Embryonic facial prominence (tissue), 1 donor: ENCODE measurements around the gene FHOD1.

Experiments
- DNase-seq: peaks from one replicate; pipeline ENCODE4 v3.0.0-alpha.2; 2016; ENCODE audit errors: extremely low spot score

Gene FHOD1

GRCh38 chr16:67277294-67277998 is 30.2 kb upstream of the FHOD1 start:
- DNase-seq = no peak

- DNase-seq = no peak
These were observed 28.0 kb upstream of the FHOD1 start for GRCh38 chr16:67275321-67275720.

DNA sequence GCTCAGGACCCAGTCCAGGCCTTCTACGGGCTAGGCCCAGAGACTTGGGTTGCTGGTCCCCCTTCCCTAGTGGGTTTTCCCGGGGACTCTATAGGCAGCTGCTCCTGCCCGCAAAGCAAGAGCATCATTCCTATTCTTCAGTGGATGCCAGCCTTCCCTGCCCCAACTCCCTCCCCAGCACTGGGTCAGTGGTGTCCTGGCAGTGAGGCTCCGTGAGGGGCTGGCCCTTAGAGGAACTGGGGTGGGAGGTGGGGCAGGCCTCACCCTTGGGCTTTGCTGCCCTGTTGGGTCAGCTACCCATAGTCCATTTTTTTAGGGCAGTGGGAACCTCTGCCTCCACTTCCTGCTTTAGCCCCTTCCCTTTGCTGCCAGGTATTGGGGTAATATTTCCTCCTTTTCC is 24.2 kb upstream of the FHOD1 start:
- no peak for DNase-seq

DNA sequence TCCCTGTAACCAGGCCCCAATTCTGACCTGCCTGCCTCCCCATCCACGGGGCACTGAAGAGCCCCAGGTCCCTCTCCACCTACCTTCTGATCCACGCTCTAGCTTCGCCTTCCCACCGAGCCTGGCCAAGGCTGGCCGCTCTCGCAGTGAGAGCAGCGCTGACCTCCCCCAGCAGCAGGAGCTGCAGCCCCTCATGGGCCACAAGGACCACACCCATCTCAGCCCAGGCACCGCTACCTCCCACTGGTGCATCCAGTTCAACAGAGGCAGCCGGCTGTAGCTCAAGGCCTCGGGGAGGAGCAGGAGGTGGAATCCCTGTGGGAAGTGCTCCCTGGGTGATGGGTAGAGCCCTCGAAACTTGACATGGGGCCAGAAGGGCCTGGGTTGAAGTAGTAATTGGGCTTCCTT is 23.7 kb upstream of the FHOD1 start:
- DNase-seq = no peak

GRCh38 chr16:67269766-67270165 is 22.5 kb upstream of the FHOD1 start:
- no peak for DNase-seq

GRCh38 chr16:67268136-67268579 is 20.9 kb upstream of the FHOD1 start:
- no peak for DNase-seq

DNA sequence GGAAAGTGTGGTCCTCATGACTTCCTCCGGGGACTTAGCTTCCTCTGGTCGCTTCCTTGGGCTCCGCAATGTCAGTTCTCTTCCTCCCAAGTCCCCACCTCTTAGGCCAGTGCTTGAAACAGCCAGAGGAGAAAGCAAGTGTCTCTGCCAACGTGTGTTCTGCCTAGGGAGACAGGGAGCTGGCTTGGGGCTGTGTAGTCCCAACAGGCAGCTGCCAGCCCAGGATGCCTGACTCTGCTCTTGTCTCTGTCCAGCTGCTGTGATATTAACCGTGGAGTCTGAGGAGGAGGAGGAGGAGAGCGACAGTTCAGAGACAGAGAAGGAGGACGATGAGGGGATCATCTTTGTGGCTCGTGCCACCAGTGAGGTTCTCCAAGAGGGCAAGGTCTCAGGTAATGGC is 18.6 kb upstream of the FHOD1 start:
- DNase-seq = no peak

DNA sequence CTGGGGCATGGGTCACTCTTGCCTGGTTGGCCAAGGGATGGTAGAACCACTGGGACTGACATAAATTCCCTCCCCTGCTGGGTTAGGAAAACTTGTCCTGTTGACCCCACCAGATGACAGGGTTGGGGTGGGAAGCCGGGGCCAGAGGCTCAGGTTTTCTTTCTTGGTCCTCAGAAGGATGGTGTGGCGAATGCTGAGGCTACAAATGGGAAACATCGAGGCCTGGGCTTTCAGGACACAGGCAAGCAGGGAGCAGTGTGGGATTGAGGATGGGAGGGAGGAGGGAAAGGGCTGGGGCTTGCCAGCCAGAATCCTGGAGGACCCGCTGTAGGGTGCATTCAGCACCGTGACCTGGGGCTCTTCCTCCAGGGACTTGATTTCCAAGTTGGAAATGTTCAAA is 17.6 kb upstream of the FHOD1 start:
- no peak for DNase-seq

DNA sequence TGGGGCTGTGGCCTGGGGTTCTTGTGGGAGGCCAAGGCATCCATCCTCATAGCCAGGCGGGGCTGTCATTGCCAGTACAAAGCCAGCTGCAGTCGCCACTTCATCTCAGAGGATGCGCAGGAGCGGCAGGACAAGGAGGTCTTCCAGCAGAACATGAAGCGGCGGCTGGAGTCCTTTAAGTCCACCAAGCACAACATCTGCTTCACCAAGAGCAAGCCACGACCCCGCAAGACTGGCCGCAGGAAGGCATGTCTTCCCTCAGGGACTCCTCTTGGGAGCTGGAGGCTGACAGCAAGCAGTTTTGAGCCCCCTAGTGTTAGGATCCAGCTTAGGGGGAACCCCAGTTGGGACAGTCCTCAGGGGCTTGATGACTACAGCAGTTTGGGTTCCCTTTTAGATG is 17.0 kb upstream of the FHOD1 start:
- DNase-seq = no peak

GRCh38 chr16:67263201-67263600 is 15.9 kb upstream of the FHOD1 start:
- no peak for DNase-seq

GRCh38 chr16:67260426-67261063 is 13.3 kb upstream of the FHOD1 start:
- no peak for DNase-seq

- DNase-seq = no peak
These were observed 12.4 kb upstream of the FHOD1 start for GRCh38 chr16:67259705-67260104.

DNA sequence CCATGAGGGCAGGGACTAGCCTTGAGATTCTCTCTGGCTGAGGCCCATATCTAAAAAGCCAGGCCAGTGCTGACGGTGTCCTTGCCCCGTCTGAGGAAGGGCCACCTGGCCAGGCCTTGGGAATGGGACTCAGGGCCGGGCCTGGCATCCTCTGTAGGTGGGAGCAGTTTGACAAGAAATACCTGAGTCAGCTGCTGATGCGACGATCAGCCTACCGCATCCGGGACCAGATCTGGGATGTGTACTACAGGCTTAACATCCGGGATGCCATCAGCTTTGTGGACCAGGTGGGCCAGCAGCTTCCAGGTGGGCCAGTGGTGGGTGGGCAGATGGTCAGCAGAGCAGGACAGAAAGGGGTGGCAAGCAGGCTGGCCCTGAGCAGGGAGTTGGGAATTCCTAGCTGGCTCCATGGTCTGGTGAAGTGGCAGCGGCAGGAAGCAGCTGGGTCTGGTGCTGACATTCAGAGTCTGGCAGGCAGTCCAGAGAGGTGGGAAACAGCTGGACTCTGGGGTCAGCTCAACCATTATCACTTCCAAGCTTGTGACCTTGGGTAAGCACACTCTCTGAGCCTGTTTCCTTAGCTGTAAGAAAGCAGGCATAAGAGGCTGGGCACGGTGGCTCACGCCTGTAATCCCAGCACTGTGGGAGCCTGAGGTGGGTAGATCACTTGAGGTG is 11.0 kb upstream of the FHOD1 start:
- no peak for DNase-seq

DNA sequence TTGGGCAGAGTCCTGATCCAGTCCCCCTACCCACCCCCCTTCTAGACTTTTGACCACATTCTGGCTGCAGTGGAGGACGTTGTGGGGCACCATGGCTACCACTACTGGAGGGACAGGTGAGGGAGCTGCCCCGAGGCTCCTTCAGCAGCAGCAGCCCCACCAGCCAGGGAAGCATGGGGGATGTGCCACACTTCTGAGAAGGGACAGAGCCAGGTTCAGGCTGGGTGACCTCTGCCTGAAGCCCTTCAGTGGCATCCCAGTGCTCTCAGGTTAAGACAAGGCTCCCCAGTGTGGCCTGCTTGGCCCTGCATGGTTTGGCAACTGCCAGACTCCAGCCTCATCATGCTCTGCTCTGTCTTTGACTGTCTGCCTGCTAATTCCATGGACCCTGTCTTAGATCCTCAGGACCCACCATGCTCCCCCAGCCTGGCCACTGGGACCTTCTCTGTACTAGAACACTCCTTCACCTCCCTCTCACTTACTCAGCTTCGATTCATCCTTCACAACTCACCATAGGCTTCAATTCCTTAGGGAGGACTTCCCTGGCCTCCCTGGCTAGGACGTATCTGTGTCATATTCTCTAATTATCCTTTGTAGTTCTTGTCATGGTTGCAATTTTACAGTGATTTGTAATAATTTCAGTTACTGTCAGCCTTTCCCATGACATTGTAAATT is 10.3 kb upstream of the FHOD1 start:
- DNase-seq = no peak

- no peak for DNase-seq
These were observed 9.5 kb upstream of the FHOD1 start for GRCh38 chr16:67256701-67257230.

- DNase-seq = no peak
These were observed 8.4 kb upstream of the FHOD1 start for GRCh38 chr16:67255553-67256221.

DNA sequence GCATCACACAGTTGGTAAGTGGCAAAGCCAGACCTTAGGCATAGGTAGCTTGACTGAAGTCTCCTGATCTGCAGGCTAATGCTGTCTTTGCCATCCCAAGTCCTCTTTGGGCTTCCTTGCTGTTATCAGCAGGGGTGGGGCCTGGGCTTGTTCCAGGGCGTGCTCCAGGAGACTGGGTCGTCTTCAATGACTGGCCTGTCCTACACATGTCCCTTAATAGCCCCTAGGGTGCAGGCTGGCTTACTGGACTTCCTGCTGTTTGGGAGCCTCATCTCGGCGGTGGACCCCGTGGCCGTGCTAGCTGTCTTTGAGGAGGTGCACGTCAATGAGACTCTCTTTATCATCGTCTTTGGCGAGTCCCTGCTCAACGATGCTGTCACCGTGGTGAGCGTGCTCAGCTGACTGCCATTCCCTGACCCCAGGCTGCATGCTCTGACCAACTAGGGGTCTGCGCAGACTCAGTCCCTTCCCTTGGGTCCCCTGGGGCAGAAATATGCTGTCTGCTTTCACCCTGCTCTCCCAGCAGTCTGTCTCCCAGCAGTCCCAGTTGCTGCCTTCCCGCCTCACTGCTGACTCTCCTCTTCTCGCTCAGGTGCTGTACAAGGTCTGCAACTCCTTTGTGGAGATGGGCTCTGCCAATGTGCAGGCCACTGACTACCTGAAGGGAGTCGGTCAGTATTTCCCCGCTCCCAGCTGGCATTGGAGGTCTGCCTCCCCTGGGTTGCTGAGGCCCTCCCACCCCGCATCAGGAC is 7.7 kb upstream of the FHOD1 start:
- DNase-seq = no peak

DNA sequence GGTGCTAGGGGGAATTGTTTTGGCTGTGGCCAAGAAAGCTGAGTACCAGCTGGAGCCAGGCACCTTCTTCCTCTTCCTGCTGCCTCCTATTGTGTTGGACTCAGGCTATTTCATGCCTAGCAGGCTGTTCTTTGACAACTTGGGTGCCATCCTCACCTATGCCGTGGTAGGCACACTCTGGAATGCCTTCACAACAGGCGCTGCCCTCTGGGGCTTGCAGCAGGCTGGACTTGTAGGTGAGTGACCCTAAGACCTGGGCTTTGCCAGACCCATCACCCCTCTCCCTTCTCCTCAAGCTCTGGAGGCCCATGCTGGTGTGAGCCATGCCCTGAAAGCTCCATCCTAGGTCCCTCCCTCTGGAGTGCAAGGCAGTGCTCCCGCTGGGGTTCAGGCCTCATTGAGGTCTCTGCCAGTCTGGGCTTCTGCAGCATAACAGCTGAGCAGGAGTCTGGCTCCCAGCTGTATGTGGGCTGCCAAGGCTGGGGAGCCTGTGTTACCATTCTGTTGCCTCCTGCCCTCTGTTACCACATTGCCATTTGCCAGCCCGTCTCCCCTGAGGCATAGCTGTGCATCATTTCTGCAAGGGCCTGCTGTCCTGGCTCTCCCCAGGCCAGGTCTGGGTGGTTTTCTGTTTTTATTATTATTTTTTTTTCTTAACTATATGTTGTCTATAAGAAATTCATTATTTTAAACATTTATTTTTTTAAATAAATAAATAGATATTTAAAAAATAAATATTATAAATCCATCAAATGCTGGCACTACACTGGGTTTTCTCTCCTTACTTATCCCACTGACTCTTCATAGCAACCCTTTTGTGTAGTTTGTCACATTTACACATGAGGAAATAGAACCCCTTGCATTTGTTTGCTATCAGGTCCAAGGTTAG is 5.6 kb upstream of the FHOD1 start:
- DNase-seq = no peak

- no peak for DNase-seq
These were observed 2.7 kb upstream of the FHOD1 start for GRCh38 chr16:67250045-67250327.
